Testis (tissue), 2 donors: ENCODE results near the gene KNG1.

ENCODE experiments used
- CTCF ChIP-seq, 3 experiments: fragments of 450-650 bp in 2 of 3; fragments of 200-600 bp in 1 of 3; sonication (generic) in 1 of 3; IDR thresholded peaks; one replicate each; pipeline ENCODE4 v1.5.1; 2016 to 2019; ENCODE audit warnings: antibody characterized with exemption in 3 of 3, mild to moderate bottlenecking in 2 of 3, moderate library complexity in 1 of 3
- POLR2A ChIP-seq: fragments of 450-650 bp; IDR thresholded peaks from one replicate; pipeline ENCODE4 v1.6.1; 2017; ENCODE audit warnings: antibody characterized with exemption, mild to moderate bottlenecking, moderate library complexity

DNA sequence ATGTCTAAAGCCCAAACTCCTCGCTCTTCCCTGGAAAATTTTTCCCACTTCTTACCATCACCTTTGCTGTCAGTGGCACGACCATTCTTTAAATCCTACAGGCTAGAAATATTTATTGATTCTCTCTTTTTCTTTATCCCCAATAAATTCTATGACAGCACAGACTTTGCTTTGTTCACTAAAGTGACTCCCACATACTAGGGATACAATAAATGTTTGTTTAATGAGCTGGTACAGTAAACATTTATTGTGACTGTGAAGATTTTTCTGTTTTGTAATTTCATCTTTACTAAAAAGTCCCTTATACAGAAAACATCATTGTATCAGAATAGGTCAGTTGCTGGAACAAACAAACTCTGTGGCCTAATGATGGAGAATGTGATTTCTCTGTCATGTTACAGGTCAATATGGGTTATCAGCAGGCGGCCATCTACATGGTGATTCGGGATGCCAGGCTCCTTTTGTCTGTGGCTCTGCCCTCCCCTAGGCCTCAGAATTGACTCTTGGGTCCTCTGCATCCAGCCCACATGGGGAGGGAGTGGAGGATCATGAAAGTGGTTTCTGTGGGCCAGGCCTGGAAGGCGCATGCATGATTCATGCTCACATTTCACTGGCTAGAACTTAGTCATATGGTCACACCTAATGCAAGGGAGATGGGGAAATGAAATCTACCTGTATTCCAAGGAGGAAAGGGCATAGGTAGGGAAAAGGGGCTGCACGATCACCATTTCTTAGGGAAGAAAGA, 22.7 kb upstream of the KNG1 start:
- no peak for TF ChIP-seq POLR2A
- no peak for TF ChIP-seq CTCF (IDR thresholded peaks at IDR 0.05)
